ENCODE data around the gene UMAD1.

DNA sequence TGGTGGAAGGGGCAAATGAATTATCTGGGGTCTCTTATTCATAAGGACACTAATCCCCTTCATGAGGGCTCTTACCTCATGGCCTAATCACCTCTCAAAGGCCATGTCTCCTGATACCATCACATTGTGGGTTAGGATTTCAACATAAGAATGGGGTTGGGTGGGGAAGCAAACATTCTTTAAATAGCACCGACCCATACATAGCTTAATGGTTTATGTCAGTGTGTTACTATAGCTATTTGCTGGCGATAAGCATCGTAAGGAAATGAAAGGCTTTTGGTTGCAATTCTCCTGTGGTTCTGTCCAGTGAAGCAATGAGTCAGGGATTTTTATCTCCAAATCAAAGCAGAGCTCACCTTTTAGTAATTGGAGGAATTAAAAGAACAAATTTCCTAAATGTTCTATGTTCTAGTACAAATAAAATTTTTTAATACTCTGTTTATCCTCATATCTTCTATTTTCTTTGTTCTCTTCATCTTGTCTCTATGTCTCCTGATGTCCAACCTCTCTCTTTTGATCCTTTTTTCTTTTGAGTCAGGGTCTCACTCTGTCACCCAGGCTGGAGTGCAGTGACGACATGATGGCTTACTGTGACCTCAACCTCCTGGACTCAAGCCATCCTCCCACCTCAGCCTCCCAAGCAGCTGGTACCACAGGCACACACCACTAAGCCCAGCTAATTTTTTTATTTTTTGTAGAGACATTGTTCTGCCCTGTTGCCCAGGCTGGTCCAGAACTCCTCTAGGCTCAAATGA is 271.0 kb downstream of the UMAD1 start:
- TF ChIP-seq POLR2A (IDR thresholded peaks at IDR 0.05): no peak
- TF ChIP-seq, protein P1, sequence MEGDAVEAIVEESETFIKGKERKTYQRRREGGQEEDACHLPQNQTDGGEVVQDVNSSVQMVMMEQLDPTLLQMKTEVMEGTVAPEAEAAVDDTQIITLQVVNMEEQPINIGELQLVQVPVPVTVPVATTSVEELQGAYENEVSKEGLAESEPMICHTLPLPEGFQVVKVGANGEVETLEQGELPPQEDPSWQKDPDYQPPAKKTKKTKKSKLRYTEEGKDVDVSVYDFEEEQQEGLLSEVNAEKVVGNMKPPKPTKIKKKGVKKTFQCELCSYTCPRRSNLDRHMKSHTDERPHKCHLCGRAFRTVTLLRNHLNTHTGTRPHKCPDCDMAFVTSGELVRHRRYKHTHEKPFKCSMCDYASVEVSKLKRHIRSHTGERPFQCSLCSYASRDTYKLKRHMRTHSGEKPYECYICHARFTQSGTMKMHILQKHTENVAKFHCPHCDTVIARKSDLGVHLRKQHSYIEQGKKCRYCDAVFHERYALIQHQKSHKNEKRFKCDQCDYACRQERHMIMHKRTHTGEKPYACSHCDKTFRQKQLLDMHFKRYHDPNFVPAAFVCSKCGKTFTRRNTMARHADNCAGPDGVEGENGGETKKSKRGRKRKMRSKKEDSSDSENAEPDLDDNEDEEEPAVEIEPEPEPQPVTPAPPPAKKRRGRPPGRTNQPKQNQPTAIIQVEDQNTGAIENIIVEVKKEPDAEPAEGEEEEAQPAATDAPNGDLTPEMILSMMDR (IDR thresholded peaks at IDR 0.05): no peak

All from Peyer's patch (tissue), 4 donors.